ENCODE data around the gene YIPF3. TPM values are rescaled to one million over a fixed set of nuclear protein-coding genes. Genes with fewer than 3 reads are reported as not detected.
A peak's percentile ranks its signal among the peaks of the same experiment; 100 is the strongest.
"Not testable (repeated sequence)": the region's sequence is repeated elsewhere in the genome, so short reads cannot be mapped to it uniquely, and the experiment has no call there.

Gene YIPF3
- 54.3 TPM for total RNA-seq

- no peaks in the 10 kb centered on the region for H3K27me3 ChIP-seq (ENCODE audit: control insufficient read depth in 3 of 3, insufficient read depth in 3 of 3, low read length in 3 of 3)
- no peaks in the 10 kb centered on the region for H3K9me3 ChIP-seq (ENCODE audit: control insufficient read depth in 3 of 3, low read length in 3 of 3)
- H3K4me3 ChIP-seq (ENCODE audit: low read length in 3 of 3), result peak within 1 kb of the TSS; percentile 87 to 100 (median 97)
- peak within 1 kb of the TSS; percentile 86 for H3K27ac ChIP-seq (ENCODE audit: low read depth, low read length)
- H3K36me3 ChIP-seq (ENCODE audit: control insufficient read depth in 3 of 3, insufficient read depth in 3 of 3, low read length in 3 of 3), result peaks cover 55 to 62% (median 59%) of the 10 kb centered on the region in 3 donors
- H3K9ac ChIP-seq (ENCODE audit: low read depth in 1 of 3, low read length in 3 of 3), result peak within 1 kb of the TSS; percentile 94 to 95 (median 95)
- peaks cover 33 to 41% (median 35%) of the 10 kb centered on the region in 3 donors for H3K4me1 ChIP-seq (ENCODE audit: control insufficient read depth in 3 of 3, insufficient read depth in 3 of 3, low read length in 3 of 3)
Measured at GRCh38 chr6:43516697-43517504, at the start of gene YIPF3, which contains the start of gene POLR1C. Gene YIPF3 (minus strand): TSS chr6:43516926. CDS start chr6:43516807, 119 bp downstream. Gene POLR1C (plus strand): TSS chr6:43517089. CDS start chr6:43517110, 21 bp downstream.

GRCh38 chr6:43559328-43559727 lies 42.6 kb upstream of the YIPF3 start:
- Histone ChIP-seq H3K9ac (ENCODE audit: low read depth in 1 of 3, low read length in 3 of 3) (no peak overlapping the region), H3K36me3 (ENCODE audit: control insufficient read depth in 3 of 3, insufficient read depth in 3 of 3, low read length in 3 of 3) (peaks cover 26 to 80% (median 63%) of the 10 kb centered on the region in 3 donors), H3K27ac (ENCODE audit: low read depth, low read length) (no peak overlapping the region), H3K4me1 (ENCODE audit: control insufficient read depth in 3 of 3, insufficient read depth in 3 of 3, low read length in 3 of 3) (no peaks in the 10 kb centered on the region), H3K27me3 (ENCODE audit: control insufficient read depth in 3 of 3, insufficient read depth in 3 of 3, low read length in 3 of 3) (no peaks in the 10 kb centered on the region), H3K9me3 (ENCODE audit: control insufficient read depth in 3 of 3, low read length in 3 of 3) (no peaks in the 10 kb centered on the region), H3K4me3 (ENCODE audit: low read length in 3 of 3) (no peak overlapping the region)

- not testable (repeated sequence) for H3K27me3 ChIP-seq (ENCODE audit: control insufficient read depth in 3 of 3, insufficient read depth in 3 of 3, low read length in 3 of 3); H3K4me3 ChIP-seq (ENCODE audit: low read length in 3 of 3); H3K4me1 ChIP-seq (ENCODE audit: control insufficient read depth in 3 of 3, insufficient read depth in 3 of 3, low read length in 3 of 3); H3K27ac ChIP-seq (ENCODE audit: low read depth, low read length); H3K9me3 ChIP-seq (ENCODE audit: control insufficient read depth in 3 of 3, low read length in 3 of 3); H3K9ac ChIP-seq (ENCODE audit: low read depth in 1 of 3, low read length in 3 of 3)
- peaks cover 31 to 80% (median 65%) of the 10 kb centered on the region in 3 donors for H3K36me3 ChIP-seq (ENCODE audit: control insufficient read depth in 3 of 3, insufficient read depth in 3 of 3, low read length in 3 of 3)
Measured at GRCh38 chr6:43557620-43558019, 40.9 kb upstream of the YIPF3 start.

GRCh38 chr6:43547222-43547621 lies 30.5 kb upstream of the YIPF3 start:
- Histone ChIP-seq H3K36me3 (ENCODE audit: control insufficient read depth in 3 of 3, insufficient read depth in 3 of 3, low read length in 3 of 3) (peaks cover 37 to 78% (median 63%) of the 10 kb centered on the region in 3 donors), H3K27me3 (ENCODE audit: control insufficient read depth in 3 of 3, insufficient read depth in 3 of 3, low read length in 3 of 3) (no peaks in the 10 kb centered on the region), H3K9ac (ENCODE audit: low read depth in 1 of 3, low read length in 3 of 3) (no peak overlapping the region), H3K27ac (ENCODE audit: low read depth, low read length) (no peak overlapping the region), H3K4me3 (ENCODE audit: low read length in 3 of 3) (no peak overlapping the region), H3K9me3 (ENCODE audit: control insufficient read depth in 3 of 3, low read length in 3 of 3) (no peaks in the 10 kb centered on the region), H3K4me1 (ENCODE audit: control insufficient read depth in 3 of 3, insufficient read depth in 3 of 3, low read length in 3 of 3) (no peaks in the 10 kb centered on the region)

GRCh38 chr6:43544461-43544860 lies 27.7 kb upstream of the YIPF3 start:
- H3K27me3 ChIP-seq (ENCODE audit: control insufficient read depth in 3 of 3, insufficient read depth in 3 of 3, low read length in 3 of 3), result no peaks in the 10 kb centered on the region
- no peaks in the 10 kb centered on the region for H3K4me1 ChIP-seq (ENCODE audit: control insufficient read depth in 3 of 3, insufficient read depth in 3 of 3, low read length in 3 of 3)
- H3K4me3 ChIP-seq (ENCODE audit: low read length in 3 of 3), result no peak overlapping the region
- no peak overlapping the region for H3K27ac ChIP-seq (ENCODE audit: low read depth, low read length)
- H3K9me3 ChIP-seq (ENCODE audit: control insufficient read depth in 3 of 3, low read length in 3 of 3), result no peaks in the 10 kb centered on the region
- peaks cover 28 to 54% (median 41%) of the 10 kb centered on the region in 3 donors for H3K36me3 ChIP-seq (ENCODE audit: control insufficient read depth in 3 of 3, insufficient read depth in 3 of 3, low read length in 3 of 3)
- H3K9ac ChIP-seq (ENCODE audit: low read depth in 1 of 3, low read length in 3 of 3), result no peak overlapping the region

GRCh38 chr6:43541774-43542471 lies 25.2 kb upstream of the YIPF3 start:
- Histone ChIP-seq H3K27me3 (ENCODE audit: control insufficient read depth in 3 of 3, insufficient read depth in 3 of 3, low read length in 3 of 3) (no peaks in the 10 kb centered on the region), H3K4me3 (ENCODE audit: low read length in 3 of 3) (no peak overlapping the region), H3K4me1 (ENCODE audit: control insufficient read depth in 3 of 3, insufficient read depth in 3 of 3, low read length in 3 of 3) (no peaks in the 10 kb centered on the region), H3K36me3 (ENCODE audit: control insufficient read depth in 3 of 3, insufficient read depth in 3 of 3, low read length in 3 of 3) (peaks cover 11 to 34% (median 32%) of the 10 kb centered on the region in 3 donors), H3K9me3 (ENCODE audit: control insufficient read depth in 3 of 3, low read length in 3 of 3) (no peaks in the 10 kb centered on the region), H3K27ac (ENCODE audit: low read depth, low read length) (no peak overlapping the region), H3K9ac (ENCODE audit: low read depth in 1 of 3, low read length in 3 of 3) (no peak overlapping the region)

GRCh38 chr6:43540507-43540906 lies 23.8 kb upstream of the YIPF3 start:
- H3K36me3 ChIP-seq (ENCODE audit: control insufficient read depth in 3 of 3, insufficient read depth in 3 of 3, low read length in 3 of 3), result peaks cover 8 to 21% (median 20%) of the 10 kb centered on the region in 3 donors
- no peak overlapping the region for H3K4me3 ChIP-seq (ENCODE audit: low read length in 3 of 3)
- H3K4me1 ChIP-seq (ENCODE audit: control insufficient read depth in 3 of 3, insufficient read depth in 3 of 3, low read length in 3 of 3), result no peaks in the 10 kb centered on the region

GRCh38 chr6:43539409-43539808 lies 22.7 kb upstream of the YIPF3 start:
- not testable (repeated sequence) for H3K27me3 ChIP-seq (ENCODE audit: control insufficient read depth in 3 of 3, insufficient read depth in 3 of 3, low read length in 3 of 3); H3K4me1 ChIP-seq (ENCODE audit: control insufficient read depth in 3 of 3, insufficient read depth in 3 of 3, low read length in 3 of 3); H3K4me3 ChIP-seq (ENCODE audit: low read length in 3 of 3); H3K27ac ChIP-seq (ENCODE audit: low read depth, low read length); H3K9me3 ChIP-seq (ENCODE audit: control insufficient read depth in 3 of 3, low read length in 3 of 3); H3K9ac ChIP-seq (ENCODE audit: low read depth in 1 of 3, low read length in 3 of 3)
- peaks cover 6 to 17% (median 14%) of the 10 kb centered on the region in 3 donors for H3K36me3 ChIP-seq (ENCODE audit: control insufficient read depth in 3 of 3, insufficient read depth in 3 of 3, low read length in 3 of 3)

More at GRCh38 chr6:43540507-43540906, 23.8 kb upstream of the YIPF3 start:
- Histone ChIP-seq H3K27ac (ENCODE audit: low read depth, low read length) (no peak overlapping the region), H3K9me3 (ENCODE audit: control insufficient read depth in 3 of 3, low read length in 3 of 3) (no peaks in the 10 kb centered on the region), H3K27me3 (ENCODE audit: control insufficient read depth in 3 of 3, insufficient read depth in 3 of 3, low read length in 3 of 3) (no peaks in the 10 kb centered on the region), H3K9ac (ENCODE audit: low read depth in 1 of 3, low read length in 3 of 3) (no peak overlapping the region)

GRCh38 chr6:43538986-43539385 lies 22.3 kb upstream of the YIPF3 start:
- not testable (repeated sequence) for H3K27ac ChIP-seq (ENCODE audit: low read depth, low read length); H3K4me1 ChIP-seq (ENCODE audit: control insufficient read depth in 3 of 3, insufficient read depth in 3 of 3, low read length in 3 of 3); H3K9me3 ChIP-seq (ENCODE audit: control insufficient read depth in 3 of 3, low read length in 3 of 3); H3K9ac ChIP-seq (ENCODE audit: low read depth in 1 of 3, low read length in 3 of 3); H3K4me3 ChIP-seq (ENCODE audit: low read length in 3 of 3); H3K27me3 ChIP-seq (ENCODE audit: control insufficient read depth in 3 of 3, insufficient read depth in 3 of 3, low read length in 3 of 3)
- peaks cover 6 to 18% (median 15%) of the 10 kb centered on the region in 3 donors for H3K36me3 ChIP-seq (ENCODE audit: control insufficient read depth in 3 of 3, insufficient read depth in 3 of 3, low read length in 3 of 3)

- Histone ChIP-seq H3K4me3 (ENCODE audit: low read length in 3 of 3) (no peak overlapping the region), H3K36me3 (ENCODE audit: control insufficient read depth in 3 of 3, insufficient read depth in 3 of 3, low read length in 3 of 3) (peaks cover 25 to 44% (median 40%) of the 10 kb centered on the region in 3 donors), H3K27ac (ENCODE audit: low read depth, low read length) (no peak overlapping the region), H3K27me3 (ENCODE audit: control insufficient read depth in 3 of 3, insufficient read depth in 3 of 3, low read length in 3 of 3) (no peaks in the 10 kb centered on the region), H3K9me3 (ENCODE audit: control insufficient read depth in 3 of 3, low read length in 3 of 3) (no peaks in the 10 kb centered on the region), H3K9ac (ENCODE audit: low read depth in 1 of 3, low read length in 3 of 3) (no peak overlapping the region), H3K4me1 (ENCODE audit: control insufficient read depth in 3 of 3, insufficient read depth in 3 of 3, low read length in 3 of 3) (no peaks in the 10 kb centered on the region)
Measured at GRCh38 chr6:43532201-43532600, 15.5 kb upstream of the YIPF3 start.
